ENCODE measurements around the gene LRRC34.

GRCh38 chr3:169764312-169764881 is 48.3 kb downstream of the LRRC34 start:
- TF ChIP-seq CTCF (IDR thresholded peaks at IDR 0.05): no peak
- TF ChIP-seq POLR2A (IDR thresholded peaks at IDR 0.05): no peak
